NCI-H1048 (cell line): ENCODE measurements around the gene ITPRID2.
A peak's percentile ranks its signal among the peaks of the same experiment; 100 is the strongest.
"Not testable (repeated sequence)": the region's sequence is repeated elsewhere in the genome, so short reads cannot be mapped to it uniquely, and the experiment has no call there.

Experiments
- DNase-seq: peaks from one replicate; lab custom pipeline; 2025; lab: John Stamatoyannopoulos, UW

The ITPRID2 gene

GRCh38 chr2:181916726-181917718, 25.5 kb downstream of the ITPRID2 start:
- DNase-seq: no peak

- DNase-seq: no peak
These were observed 26.7 kb downstream of the ITPRID2 start for GRCh38 chr2:181918188-181918587.

DNA sequence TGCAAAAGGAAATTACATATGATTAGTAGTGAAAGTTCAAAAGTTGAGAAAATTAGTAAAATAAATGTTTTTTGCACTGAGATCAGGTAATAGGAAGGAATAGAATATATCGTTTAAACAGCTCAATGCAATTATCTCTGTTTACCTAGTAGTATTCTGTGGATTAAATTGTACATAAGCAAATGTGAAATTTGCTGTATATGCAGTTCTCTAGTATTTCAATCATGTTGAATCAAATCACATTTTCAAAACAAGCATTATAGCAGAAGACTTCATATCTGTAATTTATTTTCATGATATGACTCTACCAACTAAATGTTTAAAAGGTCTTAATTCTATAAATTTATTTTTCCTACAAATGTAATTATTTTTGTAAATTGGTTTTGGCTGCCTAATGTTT, 31.6 kb downstream of the ITPRID2 start:
- DNase-seq: no peak

GRCh38 chr2:181924336-181924735, 32.8 kb downstream of the ITPRID2 start:
- DNase-seq: no peak

DNA sequence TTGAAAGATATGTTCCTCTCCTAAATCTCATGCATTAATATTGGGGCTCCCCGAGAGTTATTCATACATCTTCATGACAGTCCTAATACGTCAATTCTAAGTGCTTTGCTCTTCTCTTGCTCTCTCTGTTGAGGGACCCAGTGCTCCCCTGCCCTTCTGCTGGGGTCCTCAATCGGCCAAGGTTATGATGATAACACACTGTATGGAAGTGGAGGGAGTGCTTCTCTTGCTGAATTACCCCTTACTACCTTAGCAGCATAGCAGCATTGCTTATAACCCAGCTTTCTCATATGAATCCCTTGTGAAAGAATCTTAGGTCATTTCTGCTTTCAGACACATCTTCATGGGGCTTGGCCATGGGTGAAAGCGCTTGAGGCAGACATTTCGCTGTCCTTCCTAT, 43.2 kb downstream of the ITPRID2 start:
- DNase-seq: no peak

- no peak for DNase-seq
These were observed 45.9 kb downstream of the ITPRID2 start for GRCh38 chr2:181937473-181937872.

DNA sequence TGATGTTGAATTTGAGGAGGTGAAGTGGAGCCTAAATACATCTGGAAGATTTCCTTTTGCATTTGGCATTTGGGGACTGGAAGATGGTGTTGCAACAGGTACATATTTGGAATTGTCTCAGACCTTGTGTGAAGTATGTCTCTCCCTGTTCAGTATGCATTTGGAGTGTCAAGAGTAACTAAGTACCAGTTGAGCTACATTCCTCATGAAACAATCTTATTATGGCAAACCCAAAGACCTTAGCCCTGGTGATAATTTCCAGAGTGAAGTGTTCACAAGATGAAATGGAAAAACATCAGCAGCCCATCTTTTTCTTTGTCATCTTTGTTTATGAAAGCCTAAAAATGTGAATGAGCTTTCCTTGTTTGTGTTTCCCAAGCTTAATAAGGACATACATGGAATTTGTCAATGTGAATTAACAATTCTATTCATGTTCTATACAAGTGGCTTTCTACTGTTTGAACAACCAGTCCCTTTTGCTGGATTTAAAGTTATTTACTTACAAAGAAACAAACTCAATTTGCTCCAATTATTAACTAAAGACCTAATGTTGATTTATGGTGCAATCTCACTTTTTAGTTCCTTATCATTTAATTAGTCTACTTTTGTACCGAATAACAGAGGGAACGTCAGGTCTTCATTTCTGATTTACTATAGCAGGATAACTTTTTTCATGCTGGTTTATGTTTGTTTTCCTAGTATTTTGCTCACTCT, 52.0 kb downstream of the ITPRID2 start:
- no peak for DNase-seq

GRCh38 chr2:181944164-181944913, 52.8 kb downstream of the ITPRID2 start:
- no peak for DNase-seq

DNA sequence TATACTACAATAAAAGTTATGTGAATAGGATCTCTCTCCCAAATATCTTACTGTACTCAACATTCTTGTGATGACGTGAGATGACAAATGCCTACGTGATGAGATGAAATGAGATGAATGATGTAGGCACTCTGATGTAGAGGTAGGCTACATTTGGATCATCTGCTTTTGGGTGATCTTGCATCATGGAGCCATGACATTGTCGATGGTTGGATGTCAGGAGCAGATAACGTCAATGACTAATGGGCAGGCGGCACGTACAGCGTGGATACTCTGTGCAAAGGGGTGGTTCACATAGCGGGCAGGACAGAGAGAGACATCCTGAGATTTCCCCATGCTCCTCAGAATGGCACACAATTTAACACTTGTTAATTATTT, 53.4 kb downstream of the ITPRID2 start:
- DNase-seq: no peak

GRCh38 chr2:181946444-181947127, 55.1 kb downstream of the ITPRID2 start:
- no peak for DNase-seq

- DNase-seq: no peak
These were observed 55.7 kb downstream of the ITPRID2 start for GRCh38 chr2:181947273-181947672.

DNA sequence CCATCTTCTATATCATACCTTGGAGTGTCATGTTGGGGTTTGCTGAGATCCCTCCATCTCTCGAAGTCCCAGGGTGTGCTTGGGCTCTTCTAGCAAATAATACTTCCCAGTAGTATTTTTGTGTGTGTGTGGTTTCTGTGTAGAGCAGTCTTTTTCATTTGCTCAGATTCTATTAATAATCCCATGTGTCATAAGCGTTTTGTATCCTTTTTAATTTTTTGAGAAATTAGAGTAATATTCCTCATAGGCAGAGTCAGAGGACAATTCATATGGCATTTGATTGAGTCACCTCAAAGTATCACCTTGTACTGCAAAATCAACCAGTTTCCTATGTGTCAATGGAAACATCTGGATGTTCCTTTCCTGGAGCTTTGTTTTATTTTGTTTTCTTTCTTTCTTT, 56.7 kb downstream of the ITPRID2 start:
- DNase-seq: no peak

- no peak for DNase-seq
These were observed 57.5 kb downstream of the ITPRID2 start for GRCh38 chr2:181949047-181949446.

DNA sequence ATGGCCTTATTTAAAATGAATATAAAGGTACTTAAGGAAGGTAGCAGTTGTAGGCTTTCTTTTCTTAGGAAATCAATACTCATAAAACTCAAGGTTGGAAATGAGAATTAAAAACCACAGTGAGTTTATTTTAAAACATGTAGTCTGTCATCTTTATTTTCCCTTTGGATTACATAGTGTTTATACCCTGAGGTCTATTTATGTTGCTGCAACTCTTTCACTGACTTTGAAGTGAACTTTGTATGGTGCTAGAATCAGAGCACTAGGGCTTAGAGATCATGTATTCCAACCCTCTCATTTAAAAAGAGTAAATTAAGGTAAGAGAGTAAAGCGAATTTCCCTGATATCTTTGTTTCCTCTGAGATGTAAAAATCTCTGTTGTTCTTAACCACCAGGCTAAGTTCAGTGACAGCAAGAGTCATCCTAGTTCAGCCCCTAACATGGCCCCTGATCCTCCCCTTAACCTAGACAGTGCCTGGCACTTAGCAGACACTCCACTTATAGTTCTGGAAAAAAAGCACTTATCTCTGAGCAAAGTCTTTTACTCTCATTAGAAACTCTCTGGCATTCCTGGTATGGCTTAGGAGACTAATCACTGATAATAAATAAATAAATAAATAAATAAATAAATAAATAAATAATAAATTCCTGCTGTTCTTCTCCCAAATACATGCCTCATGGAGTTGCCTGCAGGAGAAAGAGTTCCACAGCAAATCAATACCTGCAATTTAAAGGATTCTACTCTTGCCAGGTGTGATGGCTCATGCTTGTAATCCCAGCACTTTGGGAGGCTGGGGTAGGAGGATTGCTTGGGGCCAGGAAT, 61.1 kb downstream of the ITPRID2 start:
- DNase-seq: no peak

- DNase-seq: peak; percentile 0
These were observed 62.5 kb downstream of the ITPRID2 start for GRCh38 chr2:181953881-181954537.

- no peak for DNase-seq
These were observed 63.0 kb downstream of the ITPRID2 start for GRCh38 chr2:181954538-181954883.

DNA sequence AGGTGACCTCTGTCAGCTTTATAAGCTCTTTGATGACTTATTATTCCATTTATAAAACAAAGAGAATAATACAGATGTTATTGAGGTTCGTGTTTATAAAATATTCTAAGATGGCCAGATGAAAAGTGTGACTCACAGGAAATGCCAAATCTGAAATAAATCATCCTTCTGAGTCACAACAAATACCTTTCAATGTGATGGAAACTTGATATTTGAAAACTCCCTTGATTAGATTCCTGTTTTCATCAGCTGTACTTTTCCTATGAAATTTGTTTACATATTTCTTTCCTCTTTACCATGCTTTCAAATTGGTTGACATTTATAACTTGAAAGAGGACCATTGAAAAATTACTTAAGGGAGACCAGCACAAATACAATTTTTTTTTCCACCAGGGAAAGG, 63.5 kb downstream of the ITPRID2 start:
- DNase-seq: no peak

- DNase-seq: not testable (repeated sequence)
These were observed 64.3 kb downstream of the ITPRID2 start for GRCh38 chr2:181955866-181956265.

GRCh38 chr2:181957668-181958067, 66.1 kb downstream of the ITPRID2 start:
- DNase-seq: no peak

- no peak for DNase-seq
These were observed 67.2 kb downstream of the ITPRID2 start for GRCh38 chr2:181958726-181959125.

- DNase-seq: no peak
These were observed 68.0 kb downstream of the ITPRID2 start for GRCh38 chr2:181959508-181959907.
